ENCODE measurements around the gene CEBPB.

CEBPB gene

GRCh38 chr20:50193836-50194421 lies 3.3 kb downstream of the CEBPB start:
- H3K36me3 ChIP-seq (ENCODE audit: control insufficient read depth in 1 of 2, insufficient read depth in 2 of 2, low read length in 2 of 2) = peaks cover 0 to 13% of the 10 kb centered on the region in 2 donors
- H3K27me3 ChIP-seq (ENCODE audit: control insufficient read depth in 1 of 2, insufficient read depth in 2 of 2, low read length in 2 of 2) = no peaks in the 10 kb centered on the region
- peak overlapping the region; percentile 76 for H3K27ac ChIP-seq (ENCODE audit: low read depth, low read length)
- peak overlapping the region; percentile 71 to 88 for H3K9ac ChIP-seq (ENCODE audit: low read depth in 1 of 2, low read length in 2 of 2)
- peaks cover 26 to 27% of the 10 kb centered on the region in 2 donors for H3K4me1 ChIP-seq (ENCODE audit: control insufficient read depth in 1 of 2, insufficient read depth in 2 of 2, low read length in 2 of 2)
- no peaks in the 10 kb centered on the region for H3K9me3 ChIP-seq (ENCODE audit: control insufficient read depth in 1 of 2, low read length in 2 of 2)
- H3K4me3 ChIP-seq (ENCODE audit: low read depth in 1 of 2, low read length in 2 of 2) = peak overlapping the region; percentile 83 to 85

- Histone ChIP-seq H3K4me1 (ENCODE audit: control insufficient read depth in 1 of 2, insufficient read depth in 2 of 2, low read length in 2 of 2) (peaks cover 26 to 27% of the 10 kb centered on the region in 2 donors), H3K9ac (ENCODE audit: low read depth in 1 of 2, low read length in 2 of 2) (peak overlapping the region; percentile 71 to 88), H3K9me3 (ENCODE audit: control insufficient read depth in 1 of 2, low read length in 2 of 2) (no peaks in the 10 kb centered on the region), H3K36me3 (ENCODE audit: control insufficient read depth in 1 of 2, insufficient read depth in 2 of 2, low read length in 2 of 2) (peaks cover 0 to 13% of the 10 kb centered on the region in 2 donors), H3K27ac (ENCODE audit: low read depth, low read length) (no peak overlapping the region), H3K27me3 (ENCODE audit: control insufficient read depth in 1 of 2, insufficient read depth in 2 of 2, low read length in 2 of 2) (no peaks in the 10 kb centered on the region), H3K4me3 (ENCODE audit: low read depth in 1 of 2, low read length in 2 of 2) (peak overlapping the region; percentile 83 to 85)
Measured at GRCh38 chr20:50194422-50194830, 3.8 kb downstream of the CEBPB start.

- Histone ChIP-seq H3K4me1 (ENCODE audit: control insufficient read depth in 1 of 2, insufficient read depth in 2 of 2, low read length in 2 of 2) (peaks cover 21 to 23% of the 10 kb centered on the region in 2 donors), H3K36me3 (ENCODE audit: control insufficient read depth in 1 of 2, insufficient read depth in 2 of 2, low read length in 2 of 2) (peaks cover 0 to 13% of the 10 kb centered on the region in 2 donors), H3K4me3 (ENCODE audit: low read depth in 1 of 2, low read length in 2 of 2) (no peak overlapping the region), H3K27me3 (ENCODE audit: control insufficient read depth in 1 of 2, insufficient read depth in 2 of 2, low read length in 2 of 2) (no peaks in the 10 kb centered on the region), H3K9me3 (ENCODE audit: control insufficient read depth in 1 of 2, low read length in 2 of 2) (no peaks in the 10 kb centered on the region), H3K27ac (ENCODE audit: low read depth, low read length) (no peak overlapping the region), H3K9ac (ENCODE audit: low read depth in 1 of 2, low read length in 2 of 2) (peak overlapping the region; percentile 10 to 88)
Measured at GRCh38 chr20:50194831-50195523, 4.3 kb downstream of the CEBPB start.

- H3K9ac ChIP-seq (ENCODE audit: low read depth in 1 of 2, low read length in 2 of 2) = no peak overlapping the region
- no peak overlapping the region for H3K27ac ChIP-seq (ENCODE audit: low read depth, low read length)
- peaks cover 20 to 23% of the 10 kb centered on the region in 2 donors for H3K4me1 ChIP-seq (ENCODE audit: control insufficient read depth in 1 of 2, insufficient read depth in 2 of 2, low read length in 2 of 2)
- H3K36me3 ChIP-seq (ENCODE audit: control insufficient read depth in 1 of 2, insufficient read depth in 2 of 2, low read length in 2 of 2) = peaks cover 0 to 13% of the 10 kb centered on the region in 2 donors
- no peaks in the 10 kb centered on the region for H3K9me3 ChIP-seq (ENCODE audit: control insufficient read depth in 1 of 2, low read length in 2 of 2)
- H3K4me3 ChIP-seq (ENCODE audit: low read depth in 1 of 2, low read length in 2 of 2) = no peak overlapping the region
- H3K27me3 ChIP-seq (ENCODE audit: control insufficient read depth in 1 of 2, insufficient read depth in 2 of 2, low read length in 2 of 2) = no peaks in the 10 kb centered on the region
Measured at GRCh38 chr20:50195524-50196120, 5.0 kb downstream of the CEBPB start.

GRCh38 chr20:50196248-50196647 lies 5.6 kb downstream of the CEBPB start:
- Histone ChIP-seq H3K27me3 (ENCODE audit: control insufficient read depth in 1 of 2, insufficient read depth in 2 of 2, low read length in 2 of 2) (no peaks in the 10 kb centered on the region), H3K9ac (ENCODE audit: low read depth in 1 of 2, low read length in 2 of 2) (no peak overlapping the region), H3K4me3 (ENCODE audit: low read depth in 1 of 2, low read length in 2 of 2) (no peak overlapping the region), H3K27ac (ENCODE audit: low read depth, low read length) (no peak overlapping the region), H3K36me3 (ENCODE audit: control insufficient read depth in 1 of 2, insufficient read depth in 2 of 2, low read length in 2 of 2) (peaks cover 0 to 13% of the 10 kb centered on the region in 2 donors), H3K4me1 (ENCODE audit: control insufficient read depth in 1 of 2, insufficient read depth in 2 of 2, low read length in 2 of 2) (peaks cover 20 to 23% of the 10 kb centered on the region in 2 donors), H3K9me3 (ENCODE audit: control insufficient read depth in 1 of 2, low read length in 2 of 2) (no peaks in the 10 kb centered on the region)

GRCh38 chr20:50196896-50197295 lies 6.3 kb downstream of the CEBPB start:
- Histone ChIP-seq H3K27ac (ENCODE audit: low read depth, low read length) (no peak overlapping the region), H3K9me3 (ENCODE audit: control insufficient read depth in 1 of 2, low read length in 2 of 2) (no peaks in the 10 kb centered on the region), H3K27me3 (ENCODE audit: control insufficient read depth in 1 of 2, insufficient read depth in 2 of 2, low read length in 2 of 2) (no peaks in the 10 kb centered on the region), H3K4me1 (ENCODE audit: control insufficient read depth in 1 of 2, insufficient read depth in 2 of 2, low read length in 2 of 2) (peaks cover 20 to 23% of the 10 kb centered on the region in 2 donors), H3K9ac (ENCODE audit: low read depth in 1 of 2, low read length in 2 of 2) (no peak overlapping the region), H3K4me3 (ENCODE audit: low read depth in 1 of 2, low read length in 2 of 2) (no peak overlapping the region), H3K36me3 (ENCODE audit: control insufficient read depth in 1 of 2, insufficient read depth in 2 of 2, low read length in 2 of 2) (peaks cover 0 to 13% of the 10 kb centered on the region in 2 donors)

GRCh38 chr20:50197463-50198179 lies 7.0 kb downstream of the CEBPB start:
- H3K27ac ChIP-seq (ENCODE audit: low read depth, low read length) = no peak overlapping the region
- H3K4me1 ChIP-seq (ENCODE audit: control insufficient read depth in 1 of 2, insufficient read depth in 2 of 2, low read length in 2 of 2) = peaks cover 18 to 22% of the 10 kb centered on the region in 2 donors
- peaks cover 0 to 13% of the 10 kb centered on the region in 2 donors for H3K36me3 ChIP-seq (ENCODE audit: control insufficient read depth in 1 of 2, insufficient read depth in 2 of 2, low read length in 2 of 2)
- H3K27me3 ChIP-seq (ENCODE audit: control insufficient read depth in 1 of 2, insufficient read depth in 2 of 2, low read length in 2 of 2) = no peaks in the 10 kb centered on the region
- H3K9ac ChIP-seq (ENCODE audit: low read depth in 1 of 2, low read length in 2 of 2) = no peak overlapping the region
- H3K4me3 ChIP-seq (ENCODE audit: low read depth in 1 of 2, low read length in 2 of 2) = no peak overlapping the region
- no peaks in the 10 kb centered on the region for H3K9me3 ChIP-seq (ENCODE audit: control insufficient read depth in 1 of 2, low read length in 2 of 2)

GRCh38 chr20:50198180-50198666 lies 7.6 kb downstream of the CEBPB start:
- Histone ChIP-seq H3K27ac (ENCODE audit: low read depth, low read length) (no peak overlapping the region), H3K27me3 (ENCODE audit: control insufficient read depth in 1 of 2, insufficient read depth in 2 of 2, low read length in 2 of 2) (no peaks in the 10 kb centered on the region), H3K9ac (ENCODE audit: low read depth in 1 of 2, low read length in 2 of 2) (no peak overlapping the region), H3K9me3 (ENCODE audit: control insufficient read depth in 1 of 2, low read length in 2 of 2) (no peaks in the 10 kb centered on the region), H3K36me3 (ENCODE audit: control insufficient read depth in 1 of 2, insufficient read depth in 2 of 2, low read length in 2 of 2) (peaks cover 0 to 11% of the 10 kb centered on the region in 2 donors), H3K4me3 (ENCODE audit: low read depth in 1 of 2, low read length in 2 of 2) (no peak overlapping the region), H3K4me1 (ENCODE audit: control insufficient read depth in 1 of 2, insufficient read depth in 2 of 2, low read length in 2 of 2) (peaks cover 13 to 16% of the 10 kb centered on the region in 2 donors)

- Histone ChIP-seq H3K4me3 (ENCODE audit: low read depth in 1 of 2, low read length in 2 of 2) (no peak overlapping the region), H3K27me3 (ENCODE audit: control insufficient read depth in 1 of 2, insufficient read depth in 2 of 2, low read length in 2 of 2) (no peaks in the 10 kb centered on the region), H3K9ac (ENCODE audit: low read depth in 1 of 2, low read length in 2 of 2) (no peak overlapping the region), H3K9me3 (ENCODE audit: control insufficient read depth in 1 of 2, low read length in 2 of 2) (no peaks in the 10 kb centered on the region), H3K36me3 (ENCODE audit: control insufficient read depth in 1 of 2, insufficient read depth in 2 of 2, low read length in 2 of 2) (peaks cover 0 to 8% of the 10 kb centered on the region in 2 donors), H3K4me1 (ENCODE audit: control insufficient read depth in 1 of 2, insufficient read depth in 2 of 2, low read length in 2 of 2) (peaks cover 8 to 11% of the 10 kb centered on the region in 2 donors), H3K27ac (ENCODE audit: low read depth, low read length) (no peak overlapping the region)
Measured at GRCh38 chr20:50198716-50199115, 8.1 kb downstream of the CEBPB start.

Data from duodenal mucosa (tissue), 2 donors.